MCF 10A (cell line): Measurements from ENCODE around the gene LCAT. TPM values are rescaled to one million over a fixed set of nuclear protein-coding genes. Genes with fewer than 3 reads are reported as not detected.

Source experiments
- BruUV-seq: library from RNA; stranded (reverse); fragments of 400-500 nt; replicated peaks from 2 replicates; lab custom pipeline; 2021; lab: Mats Ljungman, UMichigan
- CTCF ChIA-PET: fragments of 300-600 bp; sonication (Branson Sonifier 250); formaldehyde crosslinking; extraction: SDS; loops from one replicate; lab custom pipeline; 2021; ENCODE audit warnings: antibody characterized with exemption, inconsistent platforms; lab: Yijun Ruan, JAX
- POLR2A ChIA-PET: fragments of 300-600, 350-650 bp; sonication (Branson Sonifier 250); formaldehyde crosslinking; extraction: SDS; loops from one replicate; lab custom pipeline; 2020; ENCODE audit warnings: antibody characterized with exemption, inconsistent platforms; lab: Yijun Ruan, JAX
- DNase-seq: peaks from one replicate; pipeline ENCODE4 v3.0.0-alpha.2; 2018; ENCODE audit not compliant: unreplicated experiment
- H3K27ac Mint-ChIP-seq: one replicate; pipeline ENCODE4 v1.8.0; 2022; ENCODE audit warnings: mild to moderate bottlenecking, low read depth, mixed read lengths; ENCODE audit not compliant: unreplicated experiment
- H3K27me3 Mint-ChIP-seq: one replicate; pipeline ENCODE4 v1.8.0; 2022; ENCODE audit warnings: mixed read lengths; ENCODE audit not compliant: insufficient read depth, unreplicated experiment
- H3K36me3 Mint-ChIP-seq: one replicate; pipeline ENCODE4 v1.8.0; 2022; ENCODE audit warnings: mild to moderate bottlenecking, moderate library complexity, mixed read lengths; ENCODE audit not compliant: insufficient read depth, unreplicated experiment
- H3K4me1 Mint-ChIP-seq: one replicate; pipeline ENCODE4 v1.8.0; 2022; ENCODE audit warnings: mixed read lengths; ENCODE audit not compliant: insufficient read depth, unreplicated experiment
- H3K4me3 Mint-ChIP-seq: one replicate; pipeline ENCODE4 v1.8.0; 2022; ENCODE audit warnings: mild to moderate bottlenecking, moderate library complexity, mixed read lengths; ENCODE audit not compliant: unreplicated experiment
- H3K9me3 Mint-ChIP-seq: one replicate; pipeline ENCODE4 v1.8.0; 2022; ENCODE audit warnings: mixed read lengths; ENCODE audit not compliant: unreplicated experiment
- intact Hi-C: fragments of 100-400 bp; cut with micrococcal nuclease; formaldehyde crosslinking; loops from 2 replicates; pipeline ENCODE4 v1.14.1; 2022
- total RNA-seq: library from RNA; stranded (reverse); gene quantifications from 2 replicates; pipeline ENCODE4 v1.2.3, GENCODE V29; 2022
- TF ChIP-seq, protein P1 (sequence below): fragments of 200-600 bp; IDR thresholded peaks from one replicate; pipeline ENCODE4 v1.8.0; 2022; ENCODE audit warnings: antibody characterized with exemption, mild to moderate bottlenecking; ENCODE audit not compliant: unreplicated experiment

The LCAT gene
- total RNA-seq, 1 experiment from 2014 or later = 35.3 TPM

DNA sequence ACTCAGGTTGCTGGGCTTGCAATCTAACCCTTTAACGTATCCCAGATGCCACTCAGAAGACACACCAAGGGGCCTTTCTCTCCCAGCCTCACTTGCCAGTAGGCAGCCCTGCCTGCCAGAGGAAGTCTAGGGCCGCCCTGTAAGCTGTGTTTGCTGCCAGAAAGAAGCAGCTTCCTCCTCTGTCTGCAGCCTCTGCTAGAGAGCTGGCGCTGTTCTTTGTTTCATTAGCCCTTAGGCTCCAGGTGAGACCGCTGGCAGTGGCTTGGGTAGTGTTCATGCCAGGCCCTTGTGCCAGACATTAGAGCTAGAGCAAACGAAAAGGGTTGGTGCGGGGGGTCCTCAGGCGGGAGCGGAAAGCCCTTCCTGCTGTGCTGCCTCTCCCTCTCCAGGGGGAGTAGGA, 21.2 kb downstream of the LCAT start:
- intact Hi-C loops = no loop called here

DNA sequence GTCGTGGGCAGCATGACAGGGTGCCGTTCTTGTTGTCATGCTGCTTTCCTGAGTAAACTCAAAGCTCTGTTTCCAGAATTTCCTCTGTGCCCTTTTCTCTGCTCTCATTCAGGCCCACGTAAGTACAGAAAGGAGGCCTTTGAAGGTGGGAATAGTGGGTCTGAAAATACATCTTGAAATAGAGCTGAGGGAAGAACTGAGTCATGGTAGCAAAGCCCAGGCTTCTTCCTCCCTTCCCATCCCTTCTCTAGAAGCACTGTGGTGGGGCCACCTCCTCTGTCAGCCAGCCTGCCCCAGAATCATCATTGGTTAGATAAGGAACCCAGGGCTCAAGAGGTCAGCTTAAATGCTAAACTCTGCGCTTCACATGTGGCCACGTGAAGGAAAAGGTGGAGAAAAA, 21.7 kb downstream of the LCAT start:
- CTCF ChIA-PET = interaction anchor here (0.7 to 2.1 kb wide), 5 partner anchors 13 to 118 kb away, joined by 3 to 11 read pairs (median 3); no protein-coding TSS in a partner anchor
- Mint-ChIP-seq H3K4me3 (no peak overlapping the region), H3K36me3 (peaks cover 15% of the 10 kb centered on the region), H3K27me3 (no peaks in the 10 kb centered on the region), H3K4me1 (peaks cover 10% of the 10 kb centered on the region), H3K27ac (no peak overlapping the region), H3K9me3 (no peaks in the 10 kb centered on the region)
- BruUV-seq = no TSS peak
- TF ChIP-seq, protein P1, sequence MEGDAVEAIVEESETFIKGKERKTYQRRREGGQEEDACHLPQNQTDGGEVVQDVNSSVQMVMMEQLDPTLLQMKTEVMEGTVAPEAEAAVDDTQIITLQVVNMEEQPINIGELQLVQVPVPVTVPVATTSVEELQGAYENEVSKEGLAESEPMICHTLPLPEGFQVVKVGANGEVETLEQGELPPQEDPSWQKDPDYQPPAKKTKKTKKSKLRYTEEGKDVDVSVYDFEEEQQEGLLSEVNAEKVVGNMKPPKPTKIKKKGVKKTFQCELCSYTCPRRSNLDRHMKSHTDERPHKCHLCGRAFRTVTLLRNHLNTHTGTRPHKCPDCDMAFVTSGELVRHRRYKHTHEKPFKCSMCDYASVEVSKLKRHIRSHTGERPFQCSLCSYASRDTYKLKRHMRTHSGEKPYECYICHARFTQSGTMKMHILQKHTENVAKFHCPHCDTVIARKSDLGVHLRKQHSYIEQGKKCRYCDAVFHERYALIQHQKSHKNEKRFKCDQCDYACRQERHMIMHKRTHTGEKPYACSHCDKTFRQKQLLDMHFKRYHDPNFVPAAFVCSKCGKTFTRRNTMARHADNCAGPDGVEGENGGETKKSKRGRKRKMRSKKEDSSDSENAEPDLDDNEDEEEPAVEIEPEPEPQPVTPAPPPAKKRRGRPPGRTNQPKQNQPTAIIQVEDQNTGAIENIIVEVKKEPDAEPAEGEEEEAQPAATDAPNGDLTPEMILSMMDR = no peak
- POLR2A ChIA-PET = no interaction called here
- intact Hi-C loops = no loop called here
- DNase-seq = no peak

More for the DNA sequence above, 21.2 kb downstream of the LCAT start:
- CTCF ChIA-PET = interaction anchor here (0.7 to 2.1 kb wide), 6 partner anchors 13 to 117 kb away, joined by 3 to 11 read pairs (median 4); no protein-coding TSS in a partner anchor
- Mint-ChIP-seq H3K9me3 (no peaks in the 10 kb centered on the region), H3K27me3 (no peaks in the 10 kb centered on the region), H3K4me3 (no peak overlapping the region), H3K4me1 (peaks cover 5% of the 10 kb centered on the region), H3K36me3 (peaks cover 15% of the 10 kb centered on the region), H3K27ac (no peak overlapping the region)
- BruUV-seq = no TSS peak
- POLR2A ChIA-PET = interaction anchor here (1.5 kb wide), 1 partner anchor 29 kb away, joined by 3 read pairs; no protein-coding TSS in a partner anchor
- TF ChIP-seq, protein P1 = no peak
- no peak for DNase-seq

DNA sequence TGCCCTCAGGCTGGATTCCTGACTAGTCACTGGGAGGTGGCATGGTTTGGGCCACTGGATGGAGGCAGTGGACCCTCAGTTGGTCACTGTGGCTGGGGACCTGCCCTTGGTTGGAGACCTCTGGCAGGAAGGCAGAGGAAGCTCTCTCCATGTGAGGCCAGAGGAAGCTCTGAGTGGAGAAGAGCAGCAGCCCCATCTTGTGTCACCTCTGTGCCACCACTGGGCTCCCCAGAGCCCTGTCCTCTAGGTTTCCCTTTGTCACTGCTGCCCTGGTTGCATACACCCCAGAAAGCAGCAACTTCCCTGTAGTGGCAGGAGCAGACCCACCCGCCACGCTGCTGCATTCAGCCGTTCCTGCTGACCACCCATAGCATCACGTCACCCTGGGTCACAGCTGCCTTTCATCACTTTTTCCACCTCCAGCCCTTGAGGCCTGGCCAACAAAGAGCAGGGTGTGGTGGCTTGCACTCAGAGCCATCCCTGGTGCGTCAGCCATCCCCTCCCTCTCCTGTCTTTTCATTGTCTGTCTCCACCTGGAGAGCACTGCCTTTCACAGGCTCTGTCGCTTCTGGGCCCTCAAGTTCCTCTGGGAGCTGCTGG, 24.2 kb downstream of the LCAT start:
- DNase-seq = no peak
- TF ChIP-seq, protein P1 = no peak
- CTCF ChIA-PET = interaction anchor here (0.8 to 1.6 kb wide), 5 partner anchors 9 to 103 kb away, joined by 3 to 8 read pairs (median 4); partner anchors contain the start of gene NRN1L
- no peak overlapping the region for H3K27ac Mint-ChIP-seq
- H3K27me3 Mint-ChIP-seq = no peaks in the 10 kb centered on the region
- POLR2A ChIA-PET = interaction anchor here (0.6 kb wide), 1 partner anchor 109 kb away, joined by 3 read pairs; no protein-coding TSS in a partner anchor
- peaks cover 15% of the 10 kb centered on the region for H3K36me3 Mint-ChIP-seq
- H3K4me3 Mint-ChIP-seq = no peak overlapping the region
- BruUV-seq = no TSS peak
- no peaks in the 10 kb centered on the region for H3K9me3 Mint-ChIP-seq
- intact Hi-C loops = loop anchor here (5.0 kb wide), 1 partner anchor 77 kb away; the partner anchor contains the start of gene THAP11
- H3K4me1 Mint-ChIP-seq = peaks cover 15% of the 10 kb centered on the region

DNA sequence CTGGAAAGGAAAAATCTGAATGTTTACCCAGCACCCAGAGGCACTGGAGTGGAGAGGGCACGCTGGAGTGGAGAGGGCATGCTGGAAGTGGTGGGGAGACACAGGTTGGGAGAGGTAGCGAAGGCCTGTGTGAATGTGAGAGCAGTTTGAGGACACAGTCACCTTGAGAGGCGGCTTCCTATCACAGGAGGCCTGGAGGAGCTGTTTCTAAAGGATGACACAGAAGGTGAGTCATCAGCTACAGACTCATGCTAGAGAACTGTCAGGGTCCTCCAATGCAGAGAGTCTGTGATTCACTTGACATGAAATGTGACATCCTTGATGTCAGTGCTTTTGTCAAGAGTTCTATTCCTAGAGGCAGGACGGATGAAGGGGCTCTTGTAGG, 26.1 kb downstream of the LCAT start:
- Mint-ChIP-seq H3K4me1 (peaks cover 15% of the 10 kb centered on the region), H3K9me3 (no peaks in the 10 kb centered on the region), H3K36me3 (peaks cover 21% of the 10 kb centered on the region), H3K27ac (peak overlapping the region; percentile 65), H3K27me3 (no peaks in the 10 kb centered on the region), H3K4me3 (no peak overlapping the region)
- ChIA-PET POLR2A (interaction anchor here (0.7 to 1.6 kb wide), 6 partner anchors 18 to 74 kb away, joined by 3 to 10 read pairs (median 4); partner anchors contain the start of genes PSKH1 and PSMB10), CTCF (interaction anchor here (0.6 to 1.7 kb wide), 6 partner anchors 12 to 580 kb away, joined by 3 to 12 read pairs (median 5); no protein-coding TSS in a partner anchor)
- TF ChIP-seq, protein P1 = no peak
- DNase-seq = peak; percentile 81
- intact Hi-C loops = loop anchor here (5.0 kb wide), 1 partner anchor 76 kb away; the partner anchor contains the start of gene THAP11
- BruUV-seq = no TSS peak
